ENCODE data around the gene LCE1B. TPM values are rescaled to one million over a fixed set of nuclear protein-coding genes. Genes with fewer than 3 reads are reported as not detected.

The LCE1B gene
- total and polyA plus RNA-seq, 5 donors from 2014 or later: not detected

DNA sequence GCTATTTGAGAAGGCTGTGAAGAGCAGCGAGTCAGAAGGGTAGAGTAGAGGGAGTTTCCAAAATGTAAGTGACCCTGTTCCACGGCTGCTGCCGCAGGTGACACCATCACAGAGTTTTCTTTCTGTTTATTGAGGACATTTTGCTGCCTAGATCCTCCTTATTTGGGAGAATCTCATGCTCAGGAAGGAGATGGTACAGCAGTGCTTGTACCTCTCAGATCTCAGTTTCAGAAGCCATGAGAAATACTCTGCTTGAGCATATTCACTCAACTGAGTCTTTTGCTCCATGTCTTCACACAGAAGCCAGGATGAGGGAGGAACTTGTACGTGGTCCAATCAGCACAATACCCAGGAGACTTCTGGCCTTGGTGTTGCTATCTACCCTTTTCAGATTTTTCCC is 49.6 kb downstream of the LCE1B start:
- Mint-ChIP-seq H3K27me3 (peaks cover 6% of the 10 kb centered on the region), H3K4me1 (no peaks in the 10 kb centered on the region), H3K9me3 (no peaks in the 10 kb centered on the region), H3K27ac (no peak overlapping the region), H3K36me3 (no peaks in the 10 kb centered on the region), H3K4me3 (no peak overlapping the region)
- Histone ChIP-seq H3K27ac (ENCODE audit: insufficient read depth, low read length, poor library complexity, severe bottlenecking) (no peak overlapping the region), H3K27me3 (ENCODE audit: control insufficient read depth, insufficient read depth, low read length) (peaks cover 7% of the 10 kb centered on the region), H3K4me3 (ENCODE audit: low read depth, low read length) (no peak overlapping the region), H3K36me3 (ENCODE audit: control insufficient read depth, insufficient read depth, low read length) (no peaks in the 10 kb centered on the region), H3K9me3 (ENCODE audit: control insufficient read depth in 2 of 2, low read length in 2 of 2) (no peaks in the 10 kb centered on the region), H3K4me1 (ENCODE audit: control insufficient read depth, insufficient read depth, low read length, poor library complexity, severe bottlenecking) (no peaks in the 10 kb centered on the region)
- DNase-seq: no peak
- ATAC-seq (ENCODE audit: low read depth in 2 of 2): no peak

Other genes starting within 250 kb of the LCE1B start
- gene LCE3E, start 245.2 kb upstream of the LCE1B start, total RNA-seq: not detected
- not detected for gene LCE3E, start 245.2 kb upstream of the LCE1B start, polyA plus RNA-seq
- gene LCE3D, start 231.5 kb upstream of the LCE1B start, total RNA-seq: not detected
- gene LCE3D, start 231.5 kb upstream of the LCE1B start, polyA plus RNA-seq: not detected
- gene LCE3C, start 211.7 kb upstream of the LCE1B start, total RNA-seq: not detected
- not detected for gene LCE3C, start 211.7 kb upstream of the LCE1B start, polyA plus RNA-seq
- gene LCE3B, start 198.2 kb upstream of the LCE1B start, total RNA-seq: not detected
- not detected for gene LCE3B, start 198.2 kb upstream of the LCE1B start, polyA plus RNA-seq
- gene LCE3A, start 188.9 kb upstream of the LCE1B start, total RNA-seq: not detected
- not detected for gene LCE3A, start 188.9 kb upstream of the LCE1B start, polyA plus RNA-seq
- not detected for gene LCE2D, start 148.6 kb upstream of the LCE1B start, total RNA-seq
- not detected for gene LCE2D, start 148.6 kb upstream of the LCE1B start, polyA plus RNA-seq
- not detected for gene LCE2C, start 136.7 kb upstream of the LCE1B start, total RNA-seq
- not detected for gene LCE2C, start 136.7 kb upstream of the LCE1B start, polyA plus RNA-seq
- not detected for gene LCE2B, start 125.8 kb upstream of the LCE1B start, total RNA-seq
- not detected for gene LCE2B, start 125.8 kb upstream of the LCE1B start, polyA plus RNA-seq
- gene LCE2A, start 113.6 kb upstream of the LCE1B start, total RNA-seq: not detected
- gene LCE2A, start 113.6 kb upstream of the LCE1B start, polyA plus RNA-seq: not detected
- gene LCE4A, start 103.8 kb upstream of the LCE1B start, total RNA-seq: not detected
- not detected for gene LCE4A, start 103.8 kb upstream of the LCE1B start, polyA plus RNA-seq
- gene KPRP, start 53.9 kb upstream of the LCE1B start, total RNA-seq: not detected
- gene KPRP, start 53.9 kb upstream of the LCE1B start, polyA plus RNA-seq: not detected
- not detected for gene LCE1F, start 36.8 kb upstream of the LCE1B start, total RNA-seq
- not detected for gene LCE1F, start 36.8 kb upstream of the LCE1B start, polyA plus RNA-seq
- gene LCE1E, start 25.7 kb upstream of the LCE1B start, total RNA-seq: not detected
- gene LCE1E, start 25.7 kb upstream of the LCE1B start, polyA plus RNA-seq: not detected
- not detected for gene LCE1D, start 15.2 kb upstream of the LCE1B start, total RNA-seq
- not detected for gene LCE1D, start 15.2 kb upstream of the LCE1B start, polyA plus RNA-seq
- gene LCE1C, start 5.3 kb upstream of the LCE1B start, total RNA-seq: not detected
- not detected for gene LCE1C, start 5.3 kb upstream of the LCE1B start, polyA plus RNA-seq
- not detected for gene LCE1A, start 15.5 kb downstream of the LCE1B start, total RNA-seq
- not detected for gene LCE1A, start 15.5 kb downstream of the LCE1B start, polyA plus RNA-seq
- gene LCE6A, start 30.9 kb downstream of the LCE1B start, total RNA-seq: not detected
- gene LCE6A, start 30.9 kb downstream of the LCE1B start, polyA plus RNA-seq: not detected
- not detected for gene LCE7A, start 48.0 kb downstream of the LCE1B start, total RNA-seq
- not detected for gene LCE7A, start 48.0 kb downstream of the LCE1B start, polyA plus RNA-seq
- gene SMCP, start 66.4 kb downstream of the LCE1B start, total RNA-seq: not detected
- gene SMCP, start 66.4 kb downstream of the LCE1B start, polyA plus RNA-seq: not detected
- gene IVL, start 96.6 kb downstream of the LCE1B start, total RNA-seq: not detected
- gene IVL, start 96.6 kb downstream of the LCE1B start, polyA plus RNA-seq: not detected
- not detected for gene SPRR5, start 135.2 kb downstream of the LCE1B start, total RNA-seq
- gene SPRR5, start 135.2 kb downstream of the LCE1B start, polyA plus RNA-seq: not detected
- not detected for gene SPRR4, start 158.7 kb downstream of the LCE1B start, total RNA-seq
- not detected for gene SPRR4, start 158.7 kb downstream of the LCE1B start, polyA plus RNA-seq
- not detected for gene SPRR1A, start 172.1 kb downstream of the LCE1B start, total RNA-seq
- not detected for gene SPRR1A, start 172.1 kb downstream of the LCE1B start, polyA plus RNA-seq
- gene SPRR3, start 189.8 kb downstream of the LCE1B start, total RNA-seq: not detected
- not detected for gene SPRR3, start 189.8 kb downstream of the LCE1B start, polyA plus RNA-seq
- not detected for gene SPRR1B, start 219.2 kb downstream of the LCE1B start, total RNA-seq
- not detected for gene SPRR1B, start 219.2 kb downstream of the LCE1B start, polyA plus RNA-seq
- gene SPRR2D, start 229.1 kb downstream of the LCE1B start, total RNA-seq: not detected
- gene SPRR2D, start 229.1 kb downstream of the LCE1B start, polyA plus RNA-seq: not detected
- gene SPRR2A, start 245.5 kb downstream of the LCE1B start, total RNA-seq: not detected
- gene SPRR2A, start 245.5 kb downstream of the LCE1B start, polyA plus RNA-seq: not detected